K562 (cell line): Measurements from ENCODE around the gene PACRG. TPM values are rescaled to one million over a fixed set of nuclear protein-coding genes. Genes with fewer than 3 reads are reported as not detected.

Experiments
- ATAC-seq: fragments of 200-7000 bp; cut with Tn5 transposase; 3 replicates; pipeline ENCODE4 v1.9.1; 2020; ENCODE audit warnings: moderate library complexity
- BruUV-seq: library from RNA; stranded (reverse); fragments of 400-500 nt; replicated peaks from 2 replicates; lab custom pipeline; 2021; lab: Mats Ljungman, UMichigan
- CTCF ChIA-PET: fragments of 300-600 bp; formaldehyde crosslinking; extraction: SDS; loops from one replicate; lab custom pipeline; 2021; ENCODE audit warnings: low intra/inter-chr PET ratio; lab: Yijun Ruan, JAX
- POLR2A ChIA-PET: fragments of 300-600, 350-650 bp; sonication (Branson Sonifier 250); formaldehyde crosslinking; extraction: SDS; loops from one replicate; lab custom pipeline; 2021; ENCODE audit warnings: antibody characterized with exemption, inconsistent platforms; lab: Yijun Ruan, JAX
- DNase-seq, 4 experiments: peaks; one replicate each; pipeline versions ENCODE4 v3.0.0 to v3.0.0-alpha.2; 2011 to 2018; ENCODE audit warnings: low spot score in 3 of 4, mixed read lengths in 3 of 4; ENCODE audit errors: extremely low read depth in 1 of 4
- FAIRE-seq: peaks from 2 replicates; lab custom pipeline; 2011; peaks lifted over from hg19 to GRCh38; lab: Jason Lieb, UNC
- H2AFZ ChIP-seq: 2 replicates; pipeline ENCODE4 v1.6.0; 2011; ENCODE audit warnings: low read depth, low read length, control low read depth, inconsistent platforms
- H3K27ac ChIP-seq: fragments of 200-600 bp; 3 replicates; pipeline ENCODE4 v1.8.0; 2011; ENCODE audit warnings: low read depth, mild to moderate bottlenecking, control low read depth, inconsistent platforms, low read length, moderate library complexity, mixed read lengths; ENCODE audit errors: extremely low read depth
- H3K27me3 ChIP-seq, 2 experiments: fragments of 300-600 bp in 1 of 2; 2 replicates in 1 of 2; 3 replicates in 1 of 2; pipeline versions ENCODE4 v1.6.0 to v1.8.0; 2011; ENCODE audit warnings: inconsistent platforms in 2 of 2, low read length in 2 of 2, mild to moderate bottlenecking in 1 of 2, mixed read lengths in 1 of 2, moderate library complexity in 1 of 2; ENCODE audit not compliant: control insufficient read depth in 2 of 2, insufficient read depth in 2 of 2
- H3K36me3 ChIP-seq: fragments of 300-600 bp; 3 replicates; pipeline ENCODE4 v1.8.0; 2011; ENCODE audit warnings: mild to moderate bottlenecking, low read length, inconsistent platforms; ENCODE audit not compliant: control insufficient read depth, insufficient read depth
- H3K4me1 ChIP-seq, 2 experiments: fragments of 200-600 bp in 1 of 2; replicated peaks in 1 of 2; 2 replicates in 1 of 2; 3 replicates in 1 of 2; pipeline versions ENCODE4 v1.5.1 to v1.8.0; 2011; ENCODE audit warnings: inconsistent platforms in 2 of 2, low read length in 2 of 2, mild to moderate bottlenecking in 1 of 2, mixed read lengths in 1 of 2, moderate library complexity in 1 of 2; ENCODE audit not compliant: control insufficient read depth in 2 of 2, insufficient read depth in 2 of 2
- H3K4me2 ChIP-seq: 2 replicates; pipeline ENCODE4 v1.6.1; 2011; ENCODE audit warnings: low read length, control low read depth, inconsistent platforms, mixed read lengths; ENCODE audit not compliant: insufficient read depth
- H3K4me3 ChIP-seq: fragments of 200-600 bp; sonication (generic), shearing (Covaris generic); 2 replicates; pipeline ENCODE4 v1.5.1; 2016; ENCODE audit warnings: control low read depth, inconsistent platforms
- H3K79me2 ChIP-seq: fragments of 200-600 bp; 3 replicates; pipeline ENCODE4 v1.8.0; 2011; ENCODE audit warnings: low read length, inconsistent platforms; ENCODE audit not compliant: control insufficient read depth, insufficient read depth
- H3K9ac ChIP-seq, 2 experiments: 2 replicates each; pipeline versions ENCODE4 v1.6.0 to v1.6.1; 2011; ENCODE audit warnings: low read depth in 2 of 2, low read length in 2 of 2, control low read depth in 1 of 2, inconsistent platforms in 1 of 2, mild to moderate bottlenecking in 1 of 2, mixed read lengths in 1 of 2; ENCODE audit not compliant: insufficient read depth in 1 of 2
- H3K9me1 ChIP-seq: one replicate; pipeline ENCODE4 v1.6.0; 2011; ENCODE audit warnings: inconsistent platforms, mild to moderate bottlenecking, low read length, moderate library complexity; ENCODE audit not compliant: control insufficient read depth, insufficient read depth
- H3K9me3 ChIP-seq: replicated peaks from 2 replicates; pipeline ENCODE4 v1.5.1; 2011; ENCODE audit warnings: low read depth, low read length, inconsistent platforms; ENCODE audit not compliant: control insufficient read depth, insufficient read depth
- H4K20me1 ChIP-seq: replicated peaks from 2 replicates; pipeline ENCODE4 v1.6.1; 2011; ENCODE audit warnings: low read length, inconsistent platforms, mixed read lengths; ENCODE audit not compliant: control insufficient read depth, insufficient read depth
- CBX5 ChIP-seq: IDR thresholded peaks from 2 replicates; pipeline ENCODE4 v1.6.1; 2014; ENCODE audit warnings: low read depth, borderline replicate concordance
- CCNT2 ChIP-seq: IDR thresholded peaks from 2 replicates; pipeline ENCODE4 v1.6.1; 2011; ENCODE audit warnings: borderline replicate concordance, low read depth, mild to moderate bottlenecking, moderate library complexity, mixed read lengths, low read length; ENCODE audit not compliant: insufficient read length; ENCODE audit errors: extremely low read depth
- EHMT2 ChIP-seq: fragments of 450-650 bp; IDR thresholded peaks from 2 replicates; pipeline ENCODE4 v1.6.1; 2018; ENCODE audit warnings: antibody characterized with exemption
- FOS ChIP-seq: IDR thresholded peaks from 3 replicates; pipeline ENCODE4 v1.6.1; 2011; ENCODE audit not compliant: insufficient read length; ENCODE audit errors: extremely low read depth
- KAT2B ChIP-seq: IDR thresholded peaks from one replicate; pipeline ENCODE4 v1.6.1; 2012; ENCODE audit warnings: low read depth, mild to moderate bottlenecking, control low read depth, inconsistent platforms, low read length, moderate library complexity
- LARP7 ChIP-seq: fragments of 450-650 bp; IDR thresholded peaks from 2 replicates; pipeline ENCODE4 v1.6.1; 2016
- NFXL1 ChIP-seq: fragments of 450-650 bp; formaldehyde crosslinking; IDR thresholded peaks from 2 replicates; pipeline ENCODE4 v1.4.0; 2021; ENCODE audit warnings: mild to moderate bottlenecking
- OTX1 ChIP-seq: fragments of 450-650 bp; formaldehyde crosslinking; IDR thresholded peaks from 2 replicates; pipeline ENCODE4 v1.4.0; 2022; ENCODE audit warnings: mild to moderate bottlenecking
- PTBP1 ChIP-seq: fragments of 200-400 bp; formaldehyde crosslinking; IDR thresholded peaks from 2 replicates; pipeline ENCODE4 v1.6.1; 2017; ENCODE audit warnings: low read depth, low read length
- PTRF ChIP-seq: fragments of 450-650 bp; IDR thresholded peaks from 2 replicates; pipeline ENCODE4 v1.6.1; 2016; ENCODE audit warnings: mild to moderate bottlenecking, missing genetic modification characterization, missing compliant biosample characterization
- PTTG1 ChIP-seq: fragments of 450-650 bp; IDR thresholded peaks from 2 replicates; pipeline ENCODE4 v1.6.1; 2016; ENCODE audit warnings: low read depth, mild to moderate bottlenecking, missing genetic modification characterization, missing compliant biosample characterization
- RBM25 ChIP-seq: fragments of 200-400 bp; formaldehyde crosslinking; IDR thresholded peaks from 2 replicates; pipeline ENCODE4 v1.6.1; 2018; ENCODE audit warnings: low read length, low read depth, moderate library complexity; ENCODE audit not compliant: severe bottlenecking
- RREB1 ChIP-seq: fragments of 250-450 bp; sonication (Bioruptor Pico); IDR thresholded peaks from 2 replicates; pipeline ENCODE4 v1.4.0; 2020
- SREBF1 ChIP-seq: fragments of 150-350 bp; IDR thresholded peaks from 2 replicates; pipeline ENCODE4 v1.6.1; 2014; ENCODE audit warnings: antibody characterized with exemption, low read depth, low read length, borderline replicate concordance
- ZBED1 ChIP-seq: IDR thresholded peaks from 2 replicates; pipeline ENCODE4 v1.6.1; 2014
- ZBTB17 ChIP-seq: fragments of 450-650 bp; formaldehyde crosslinking; IDR thresholded peaks from 2 replicates; pipeline ENCODE4 v1.4.0; 2020; ENCODE audit warnings: mild to moderate bottlenecking
- ZSCAN29 ChIP-seq: fragments of 450-650 bp; IDR thresholded peaks from 2 replicates; pipeline ENCODE4 v1.6.1; 2017
- WGBS: fragments of 100-300 bp; shearing (Covaris generic); methylation state at CpG from one replicate; pipeline ENCODE4 v1.1.6; 2016; ENCODE audit warnings: low coverage, mixed read lengths; ENCODE audit not compliant: insufficient coverage; ENCODE audit errors: missing lambda C conversion rate; 5-methylcytosine and 5-hydroxymethylcytosine counted together
- in situ Hi-C: fragments of 300-500 bp; cut with MboI; formaldehyde crosslinking; loops from 4 replicates; pipeline ENCODE4 v1.15.0; 2018; ENCODE audit warnings: inconsistent platforms, mixed read lengths
- intact Hi-C: fragments of 100-400 bp; cut with micrococcal nuclease; formaldehyde crosslinking; loops from 2 replicates; pipeline ENCODE4 v1.14.2; 2022
- polyA plus RNA-seq, 8 experiments: library from polyadenylated mRNA; depleted of rRNA in 4 of 8; stranded (reverse) in 5 of 8; unstranded in 3 of 8; fragments of >200 nt; fragmentation: Nextera tagmentation in 2 of 8; fragmentation: Illumina TruSeq in 1 of 8; extraction: Ambion mirVana in 2 of 8; extraction: Trizol in 1 of 8; gene quantifications; 2 replicates each; pipeline versions ENCODE4 v1.2.1 to v1.2.3, GENCODE V29; 2011 to 2014; ENCODE audit warnings: inconsistent platforms in 1 of 8, missing spikeins in 1 of 8
- total RNA-seq, 7 experiments: library from RNA; depleted of rRNA in 6 of 7; stranded (reverse); fragments of >200 nt in 6 of 7; fragmentation: Illumina TruSeq in 2 of 7; extraction: Trizol in 2 of 7; gene quantifications; 2 replicates each; pipeline versions ENCODE4 v1.2.1 to v1.2.3, GENCODE V29; 2011 to 2021; ENCODE audit warnings: low replicate concordance in 1 of 7
- TF ChIP-seq, protein P1 (sequence below): sonication (generic); formaldehyde crosslinking; IDR thresholded peaks from 2 replicates; pipeline ENCODE4 v1.4.0; 2020; ENCODE audit warnings: mild to moderate bottlenecking, missing genetic modification reagents

PACRG gene
- total and polyA plus RNA-seq, 9 of the 15 experiments (the other 6 are each of a cell fraction or from before 2014, with no cell fraction given), result 0.04 TPM; not detected in 8

GRCh38 chr6:162900503-162900902, 172.7 kb downstream of the PACRG start:
- Histone ChIP-seq H3K9ac (no peak overlapping the region), H3K4me3 (no peak overlapping the region), H3K79me2 (no peaks in the 10 kb centered on the region), H2AFZ (no peak overlapping the region), H3K4me2 (no peak overlapping the region), H3K27me3 (no peaks in the 10 kb centered on the region), H3K4me1 (no peaks in the 10 kb centered on the region), H3K36me3 (no peaks in the 10 kb centered on the region), H3K9me3 (no peaks in the 10 kb centered on the region; the same call in 1 of the 2 replicates), H3K9me1 (no peaks in the 10 kb centered on the region), H4K20me1 (no peaks in the 10 kb centered on the region), H3K27ac (no peak overlapping the region)
- no TSS peak for BruUV-seq
- ChIA-PET CTCF (no interaction called here), POLR2A (no interaction called here)
- FAIRE-seq (no peak), DNase-seq (no peak), ATAC-seq (no peak)
- WGBS, result 0% methylated on average over 10 of the region's 10 CpGs
- intact Hi-C loops (no loop called here), in situ Hi-C loops (no loop called here)
- TF ChIP-seq NFXL1 (CRISPR knock-in tag), result no peak
- no peak for TF ChIP-seq OTX1 (CRISPR knock-in tag)
- TF ChIP-seq FOS, result no peak
- no peak for TF ChIP-seq PTRF (tag)
- no peak for TF ChIP-seq CBX5
- no peak for TF ChIP-seq ZBTB17 (CRISPR knock-in tag)
- no peak for TF ChIP-seq SREBF1
- TF ChIP-seq PTBP1, result no peak
- no peak for TF ChIP-seq CCNT2
- no peak for TF ChIP-seq ZSCAN29
- TF ChIP-seq, protein P1, sequence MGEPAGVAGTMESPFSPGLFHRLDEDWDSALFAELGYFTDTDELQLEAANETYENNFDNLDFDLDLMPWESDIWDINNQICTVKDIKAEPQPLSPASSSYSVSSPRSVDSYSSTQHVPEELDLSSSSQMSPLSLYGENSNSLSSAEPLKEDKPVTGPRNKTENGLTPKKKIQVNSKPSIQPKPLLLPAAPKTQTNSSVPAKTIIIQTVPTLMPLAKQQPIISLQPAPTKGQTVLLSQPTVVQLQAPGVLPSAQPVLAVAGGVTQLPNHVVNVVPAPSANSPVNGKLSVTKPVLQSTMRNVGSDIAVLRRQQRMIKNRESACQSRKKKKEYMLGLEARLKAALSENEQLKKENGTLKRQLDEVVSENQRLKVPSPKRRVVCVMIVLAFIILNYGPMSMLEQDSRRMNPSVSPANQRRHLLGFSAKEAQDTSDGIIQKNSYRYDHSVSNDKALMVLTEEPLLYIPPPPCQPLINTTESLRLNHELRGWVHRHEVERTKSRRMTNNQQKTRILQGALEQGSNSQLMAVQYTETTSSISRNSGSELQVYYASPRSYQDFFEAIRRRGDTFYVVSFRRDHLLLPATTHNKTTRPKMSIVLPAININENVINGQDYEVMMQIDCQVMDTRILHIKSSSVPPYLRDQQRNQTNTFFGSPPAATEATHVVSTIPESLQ (CRISPR knock-in tag), result no peak
- no peak for TF ChIP-seq KAT2B
- TF ChIP-seq PTTG1 (tag), result no peak
- no peak for TF ChIP-seq ZBED1
- no peak for TF ChIP-seq RBM25
- TF ChIP-seq EHMT2, result no peak
- TF ChIP-seq RREB1 (CRISPR knock-in tag), result no peak
- no peak for TF ChIP-seq LARP7
